Neural cell (in vitro differentiated cells): ENCODE measurements around the gene FABP7. TPM values are rescaled to one million over a fixed set of nuclear protein-coding genes. Genes with fewer than 3 reads are reported as not detected.

ENCODE experiments used
- H2AFZ ChIP-seq: fragments of 200-600, 300-800 bp; sonication (generic), shearing (Covaris generic); 2 replicates; pipeline ENCODE4 v1.6.0; 2014; ENCODE audit warnings: low read depth, mild to moderate bottlenecking, antibody characterized with exemption, low read length, moderate library complexity
- H3F3A ChIP-seq: fragments of 200-600 bp; shearing (Covaris generic); 2 replicates; pipeline ENCODE4 v1.6.1; 2016; ENCODE audit warnings: mild to moderate bottlenecking, moderate library complexity, mixed read lengths, antibody characterized with exemption, low read length; ENCODE audit not compliant: insufficient read depth, poor library complexity, severe bottlenecking
- H3K27ac ChIP-seq: fragments of 200-600, 300-800 bp; sonication (generic), shearing (Covaris generic); 2 replicates; pipeline ENCODE4 v1.5.1; 2014; ENCODE audit warnings: mild to moderate bottlenecking, low read length, moderate library complexity
- H3K27me3 ChIP-seq: fragments of 300-800, 200-600 bp; sonication (generic), shearing (Covaris generic); 2 replicates; pipeline ENCODE4 v1.6.0; 2014; ENCODE audit warnings: mild to moderate bottlenecking, low read depth, low read length, moderate library complexity; ENCODE audit not compliant: insufficient read depth
- H3K36me3 ChIP-seq: fragments of 300-800, 200-600 bp; sonication (generic), shearing (Covaris generic); 2 replicates; pipeline ENCODE4 v1.5.1; 2014; ENCODE audit warnings: mild to moderate bottlenecking, antibody characterized with exemption, low read length, moderate library complexity; ENCODE audit not compliant: insufficient read depth
- H3K4me2 ChIP-seq: fragments of 300-800, 200-600 bp; sonication (generic), shearing (Covaris generic); 2 replicates; pipeline ENCODE4 v1.6.0; 2014; ENCODE audit warnings: mild to moderate bottlenecking, low read length
- H3K4me3 ChIP-seq: fragments of 300-800, 200-600 bp; sonication (generic), shearing (Covaris generic); 2 replicates; pipeline ENCODE4 v1.5.1; 2014; ENCODE audit warnings: mild to moderate bottlenecking, low read length, moderate library complexity
- H3K79me2 ChIP-seq: fragments of 200-600 bp; shearing (Covaris generic); replicated peaks from 2 replicates; pipeline ENCODE4 v1.6.0; 2014; ENCODE audit warnings: mild to moderate bottlenecking, low read length, moderate library complexity; ENCODE audit not compliant: insufficient read depth
- H3K9ac ChIP-seq: fragments of 300-800, 200-600 bp; sonication (generic), shearing (Covaris generic); 2 replicates; pipeline ENCODE4 v1.6.1; 2016; ENCODE audit warnings: mild to moderate bottlenecking, low read length, mixed read lengths
- H3K9me2 ChIP-seq: fragments of 200-600 bp; shearing (Covaris generic); 2 replicates; pipeline ENCODE4 v1.6.1; 2016; ENCODE audit warnings: mild to moderate bottlenecking, low read length, mixed read lengths; ENCODE audit not compliant: insufficient read depth
- H3K9me3 ChIP-seq: fragments of 200-600, 300-800 bp; sonication (generic), shearing (Covaris generic); 2 replicates; pipeline ENCODE4 v1.6.1; 2016; ENCODE audit warnings: mild to moderate bottlenecking, mixed run types, low read length, moderate library complexity, mixed read lengths
- H4K20me1 ChIP-seq: fragments of 200-600 bp; shearing (Covaris generic); 2 replicates; pipeline ENCODE4 v1.6.1; 2016; ENCODE audit warnings: mild to moderate bottlenecking, mixed run types; ENCODE audit not compliant: insufficient read depth
- EP300 ChIP-seq: fragments of 450-650 bp; conservative IDR thresholded peaks from 2 replicates; pipeline ENCODE4 v1.6.1; 2014; ENCODE audit warnings: antibody characterized with exemption, mild to moderate bottlenecking, moderate library complexity; ENCODE audit not compliant: poor library complexity, severe bottlenecking
- EZH2 ChIP-seq: fragments of 200-600, 300-800 bp; shearing (Covaris generic), sonication (generic); IDR thresholded peaks from 2 replicates; pipeline ENCODE4 v1.6.1; 2014; ENCODE audit warnings: antibody characterized with exemption, low read length, borderline replicate concordance, mild to moderate bottlenecking; ENCODE audit not compliant: insufficient read depth, poor library complexity, severe bottlenecking
- MXI1 ChIP-seq: fragments of 450-650 bp; conservative IDR thresholded peaks from 2 replicates; pipeline ENCODE4 v1.6.1; 2014; ENCODE audit warnings: antibody characterized with exemption, mild to moderate bottlenecking; ENCODE audit not compliant: poor library complexity, severe bottlenecking
- POLR2AphosphoS5 ChIP-seq: IDR thresholded peaks from 2 replicates; pipeline ENCODE4 v1.6.1; 2012
- RAD21 ChIP-seq: fragments of 450-650 bp; conservative IDR thresholded peaks from 2 replicates; pipeline ENCODE4 v1.6.1; 2014; ENCODE audit warnings: antibody characterized with exemption, mild to moderate bottlenecking, moderate library complexity
- SMC3 ChIP-seq: fragments of 450-650 bp; conservative IDR thresholded peaks from 2 replicates; pipeline ENCODE4 v1.6.1; 2014; ENCODE audit warnings: antibody characterized with exemption, mild to moderate bottlenecking, moderate library complexity; ENCODE audit not compliant: poor library complexity
- TAF1 ChIP-seq: IDR thresholded peaks from 2 replicates; pipeline ENCODE4 v1.6.1; 2012; ENCODE audit warnings: low read depth
- polyA plus RNA-seq: library from polyadenylated mRNA; depleted of rRNA; stranded (reverse); fragments of >200 nt; gene quantifications from 2 replicates; pipeline ENCODE4 v1.2.3, GENCODE V29; 2014
- TF ChIP-seq, protein P1 (sequence below): fragments of 450-650 bp; IDR thresholded peaks from 2 replicates; pipeline ENCODE4 v1.5.1; 2014; ENCODE audit warnings: antibody characterized with exemption, mild to moderate bottlenecking, moderate library complexity; ENCODE audit not compliant: poor library complexity, severe bottlenecking
- TF ChIP-seq, protein P2 (sequence below): IDR thresholded peaks from 2 replicates; pipeline ENCODE4 v1.6.1; 2012; ENCODE audit warnings: borderline replicate concordance

Gene FABP7
- polyA plus RNA-seq, 1 donor from 2014 or later: 37.2 TPM

DNA sequence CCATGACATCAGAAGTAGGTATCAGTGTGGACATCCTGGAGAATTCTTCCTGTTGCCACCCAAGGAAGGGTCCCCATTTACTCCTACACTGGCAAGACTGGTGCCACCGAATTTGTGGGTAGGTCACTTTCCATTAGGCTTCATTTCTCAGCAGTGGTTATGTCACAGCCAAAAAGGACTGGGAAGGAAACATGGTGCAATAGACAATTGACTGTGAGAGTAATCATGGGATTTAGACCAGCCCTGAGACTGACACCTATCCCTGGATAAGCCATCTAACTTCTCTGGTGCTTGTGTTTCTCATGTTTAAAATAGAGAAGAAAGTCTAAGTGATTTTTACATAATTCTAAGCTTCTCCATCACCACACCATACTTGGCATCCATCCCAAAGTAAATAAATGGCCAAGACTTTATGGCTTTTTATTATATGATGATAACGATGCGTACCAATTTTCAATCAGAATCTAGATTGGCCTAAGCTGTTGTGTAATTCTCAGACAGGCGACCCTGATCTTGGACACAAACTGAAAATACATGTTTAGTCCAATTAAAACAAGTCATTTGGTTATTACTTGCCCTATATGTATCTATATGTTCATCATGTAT lies 19.7 kb downstream of the FABP7 start:
- Histone ChIP-seq H3K27me3 (no peaks in the 10 kb centered on the region), H3K27ac (no peak overlapping the region), H3K79me2 (no peaks in the 10 kb centered on the region), H3K36me3 (no peaks in the 10 kb centered on the region), H3K9me3 (no peaks in the 10 kb centered on the region), H3F3A (no peaks in the 10 kb centered on the region), H3K9me2 (no peaks in the 10 kb centered on the region), H3K9ac (no peak overlapping the region), H2AFZ (no peak overlapping the region), H3K4me2 (no peak overlapping the region), H3K4me3 (no peak overlapping the region), H4K20me1 (no peaks in the 10 kb centered on the region)
- TF ChIP-seq SMC3 (no peak), TAF1 (no peak), MXI1 (no peak), EZH2 (no peak), RAD21 (no peak), EP300 (no peak), POLR2AphosphoS5 (no peak)
- TF ChIP-seq, protein P1, sequence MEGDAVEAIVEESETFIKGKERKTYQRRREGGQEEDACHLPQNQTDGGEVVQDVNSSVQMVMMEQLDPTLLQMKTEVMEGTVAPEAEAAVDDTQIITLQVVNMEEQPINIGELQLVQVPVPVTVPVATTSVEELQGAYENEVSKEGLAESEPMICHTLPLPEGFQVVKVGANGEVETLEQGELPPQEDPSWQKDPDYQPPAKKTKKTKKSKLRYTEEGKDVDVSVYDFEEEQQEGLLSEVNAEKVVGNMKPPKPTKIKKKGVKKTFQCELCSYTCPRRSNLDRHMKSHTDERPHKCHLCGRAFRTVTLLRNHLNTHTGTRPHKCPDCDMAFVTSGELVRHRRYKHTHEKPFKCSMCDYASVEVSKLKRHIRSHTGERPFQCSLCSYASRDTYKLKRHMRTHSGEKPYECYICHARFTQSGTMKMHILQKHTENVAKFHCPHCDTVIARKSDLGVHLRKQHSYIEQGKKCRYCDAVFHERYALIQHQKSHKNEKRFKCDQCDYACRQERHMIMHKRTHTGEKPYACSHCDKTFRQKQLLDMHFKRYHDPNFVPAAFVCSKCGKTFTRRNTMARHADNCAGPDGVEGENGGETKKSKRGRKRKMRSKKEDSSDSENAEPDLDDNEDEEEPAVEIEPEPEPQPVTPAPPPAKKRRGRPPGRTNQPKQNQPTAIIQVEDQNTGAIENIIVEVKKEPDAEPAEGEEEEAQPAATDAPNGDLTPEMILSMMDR: no peak
- TF ChIP-seq, protein P2, sequence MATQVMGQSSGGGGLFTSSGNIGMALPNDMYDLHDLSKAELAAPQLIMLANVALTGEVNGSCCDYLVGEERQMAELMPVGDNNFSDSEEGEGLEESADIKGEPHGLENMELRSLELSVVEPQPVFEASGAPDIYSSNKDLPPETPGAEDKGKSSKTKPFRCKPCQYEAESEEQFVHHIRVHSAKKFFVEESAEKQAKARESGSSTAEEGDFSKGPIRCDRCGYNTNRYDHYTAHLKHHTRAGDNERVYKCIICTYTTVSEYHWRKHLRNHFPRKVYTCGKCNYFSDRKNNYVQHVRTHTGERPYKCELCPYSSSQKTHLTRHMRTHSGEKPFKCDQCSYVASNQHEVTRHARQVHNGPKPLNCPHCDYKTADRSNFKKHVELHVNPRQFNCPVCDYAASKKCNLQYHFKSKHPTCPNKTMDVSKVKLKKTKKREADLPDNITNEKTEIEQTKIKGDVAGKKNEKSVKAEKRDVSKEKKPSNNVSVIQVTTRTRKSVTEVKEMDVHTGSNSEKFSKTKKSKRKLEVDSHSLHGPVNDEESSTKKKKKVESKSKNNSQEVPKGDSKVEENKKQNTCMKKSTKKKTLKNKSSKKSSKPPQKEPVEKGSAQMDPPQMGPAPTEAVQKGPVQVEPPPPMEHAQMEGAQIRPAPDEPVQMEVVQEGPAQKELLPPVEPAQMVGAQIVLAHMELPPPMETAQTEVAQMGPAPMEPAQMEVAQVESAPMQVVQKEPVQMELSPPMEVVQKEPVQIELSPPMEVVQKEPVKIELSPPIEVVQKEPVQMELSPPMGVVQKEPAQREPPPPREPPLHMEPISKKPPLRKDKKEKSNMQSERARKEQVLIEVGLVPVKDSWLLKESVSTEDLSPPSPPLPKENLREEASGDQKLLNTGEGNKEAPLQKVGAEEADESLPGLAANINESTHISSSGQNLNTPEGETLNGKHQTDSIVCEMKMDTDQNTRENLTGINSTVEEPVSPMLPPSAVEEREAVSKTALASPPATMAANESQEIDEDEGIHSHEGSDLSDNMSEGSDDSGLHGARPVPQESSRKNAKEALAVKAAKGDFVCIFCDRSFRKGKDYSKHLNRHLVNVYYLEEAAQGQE: no peak

- Histone ChIP-seq H3K9me3 (no peaks in the 10 kb centered on the region), H3K79me2 (no peaks in the 10 kb centered on the region)
These were observed 20.6 kb downstream of the FABP7 start for GRCh38 chr6:122799916-122800686.

More at GRCh38 chr6:122799916-122800686, 20.6 kb downstream of the FABP7 start:
- Histone ChIP-seq H3F3A (no peaks in the 10 kb centered on the region), H3K4me3 (no peak overlapping the region), H4K20me1 (no peaks in the 10 kb centered on the region), H3K9ac (no peak overlapping the region), H2AFZ (no peak overlapping the region), H3K27ac (no peak overlapping the region), H3K27me3 (no peaks in the 10 kb centered on the region), H3K4me2 (no peak overlapping the region), H3K9me2 (no peaks in the 10 kb centered on the region), H3K36me3 (no peaks in the 10 kb centered on the region)
- TF ChIP-seq MXI1 (no peak), RAD21 (no peak), SMC3 (no peak), POLR2AphosphoS5 (no peak), EZH2 (no peak), EP300 (no peak), TAF1 (no peak)
- TF ChIP-seq, protein P1: no peak
- TF ChIP-seq, protein P2: no peak
